B cell (primary cell): ENCODE results near the gene PRTFDC1. TPM values are rescaled to one million over a fixed set of nuclear protein-coding genes. Genes with fewer than 3 reads are reported as not detected.

ENCODE experiments used
- ATAC-seq: fragments of 200-7000 bp; cut with Tn5 transposase; one replicate; pipeline ENCODE4 v1.10.0; 2021; ENCODE audit warnings: low read depth, mild to moderate bottlenecking, moderate number of reproducible peaks, moderate library complexity
- CTCF ChIA-PET: fragments of 350-600 bp; sonication (Branson Sonifier 250); formaldehyde crosslinking; loops from one replicate; lab custom pipeline; 2021; ENCODE audit warnings: antibody characterized with exemption, inconsistent platforms; lab: Charles Lee
- POLR2A ChIA-PET: fragments of 350-600 bp; sonication (Branson Sonifier 250); formaldehyde crosslinking; loops from one replicate; lab custom pipeline; 2021; ENCODE audit warnings: antibody characterized with exemption; lab: Charles Lee
- DNase-seq: peaks from one replicate; pipeline ENCODE4 v3.0.0; 2013
- H2AFZ ChIP-seq: 2 replicates; pipeline ENCODE4 v1.6.1; 2012; ENCODE audit warnings: mild to moderate bottlenecking, low read depth, low read length; ENCODE audit not compliant: insufficient read depth, poor library complexity, severe bottlenecking
- H3K27ac ChIP-seq, 2 donors: 1 replicate in 1 of 2; 2 replicates in 1 of 2; pipeline ENCODE4 v1.5.1; 2012 to 2013; ENCODE audit warnings: low read length in 2 of 2, mild to moderate bottlenecking in 2 of 2, moderate library complexity in 1 of 2
- H3K27me3 ChIP-seq, 4 experiments: fragments of 200-600 bp in 1 of 4; sonication (generic) in 1 of 4; replicated peaks in 1 of 4; 1 replicate in 2 of 4; 2 replicates in 2 of 4; pipeline versions ENCODE4 v1.6.1 to v1.7.0; 2013 to 2016; ENCODE audit warnings: low read length in 3 of 4, mild to moderate bottlenecking in 2 of 4, mixed read lengths in 1 of 4, moderate library complexity in 1 of 4; ENCODE audit not compliant: insufficient read depth in 4 of 4, control insufficient read depth in 3 of 4; ENCODE audit errors: control extremely low read depth in 1 of 4
- H3K36me3 ChIP-seq, 2 experiments: replicated peaks in 1 of 2; 1 replicate in 1 of 2; 2 replicates in 1 of 2; pipeline versions ENCODE4 v1.6.1 to v1.7.1; 2013; ENCODE audit warnings: low read length in 1 of 2; ENCODE audit not compliant: insufficient read depth in 2 of 2, control insufficient read depth in 1 of 2; ENCODE audit errors: control extremely low read depth in 1 of 2, extremely low read depth in 1 of 2
- H3K4me1 ChIP-seq, 2 donors: fragments of 200-600 bp in 1 of 2; sonication (generic) in 1 of 2; 1 replicate in 1 of 2; 2 replicates in 1 of 2; pipeline versions ENCODE4 v1.5.1 to v1.6.1; 2013 to 2017; ENCODE audit warnings: low read length in 2 of 2; ENCODE audit not compliant: control insufficient read depth in 2 of 2, insufficient read depth in 2 of 2
- H3K4me2 ChIP-seq: replicated peaks from 2 replicates; pipeline ENCODE3; 2012; ENCODE audit warnings: mild to moderate bottlenecking, low read depth, low read length; ENCODE audit not compliant: poor library complexity, severe bottlenecking
- H3K4me3 ChIP-seq, 5 experiments: fragments of 200-600 bp in 1 of 5; sonication (generic) in 1 of 5; 1 replicate in 3 of 5; 2 replicates in 2 of 5; pipeline versions ENCODE4 v1.5.1 to v1.7.0; 2011 to 2016; ENCODE audit warnings: low read length in 4 of 5, mild to moderate bottlenecking in 4 of 5, low read depth in 2 of 5, control low read depth in 1 of 5, moderate library complexity in 1 of 5; ENCODE audit not compliant: insufficient read depth in 1 of 5; ENCODE audit errors: control extremely low read depth in 1 of 5, extremely low read depth in 1 of 5
- H3K79me2 ChIP-seq: fragments of 200-600 bp; sonication (generic); one replicate; pipeline ENCODE4 v1.6.0; 2016; ENCODE audit warnings: low read length; ENCODE audit not compliant: control insufficient read depth, insufficient read depth
- H3K9ac ChIP-seq: fragments of 200-600 bp; sonication (generic); 2 replicates; pipeline ENCODE4 v1.6.1; 2017; ENCODE audit warnings: mild to moderate bottlenecking, low read length, moderate library complexity
- H3K9me3 ChIP-seq, 3 donors: one replicate each; pipeline versions ENCODE4 v1.6.1 to v1.7.1; 2013; ENCODE audit warnings: low read length in 2 of 3; ENCODE audit not compliant: control insufficient read depth in 2 of 3, insufficient read depth in 1 of 3; ENCODE audit errors: control extremely low read depth in 1 of 3
- H4K20me1 ChIP-seq: 2 replicates; pipeline ENCODE4 v1.6.0; 2012; ENCODE audit warnings: mild to moderate bottlenecking, low read length; ENCODE audit not compliant: insufficient read depth, control insufficient read depth, poor library complexity, severe bottlenecking
- H3K27ac Mint-ChIP-seq: one replicate; pipeline ENCODE4 v1.8.0; 2021; ENCODE audit warnings: mixed read lengths
- H3K27me3 Mint-ChIP-seq: one replicate; pipeline ENCODE4 v1.8.0; 2021; ENCODE audit warnings: mixed read lengths
- H3K4me1 Mint-ChIP-seq: one replicate; pipeline ENCODE4 v1.8.0; 2021; ENCODE audit warnings: mixed read lengths
- H3K4me3 Mint-ChIP-seq: one replicate; pipeline ENCODE4 v1.8.0; 2021; ENCODE audit warnings: mixed read lengths
- H3K9me3 Mint-ChIP-seq: one replicate; pipeline ENCODE4 v1.8.0; 2022; ENCODE audit warnings: mixed read lengths; ENCODE audit not compliant: insufficient read depth
- EZH2 ChIP-seq: IDR thresholded peaks from 2 replicates; pipeline ENCODE4 v1.6.1; 2012; ENCODE audit warnings: borderline replicate concordance, low read depth, mild to moderate bottlenecking, moderate library complexity, low read length; ENCODE audit not compliant: insufficient read depth, poor library complexity, severe bottlenecking
- WGBS: methylation state at CpG from one replicate; pipeline ENCODE4 v1.1.5; 2013; ENCODE audit warnings: missing lambda C conversion rate; ENCODE audit not compliant: insufficient coverage; 5-methylcytosine and 5-hydroxymethylcytosine counted together
- intact Hi-C: fragments of 100-400 bp; cut with micrococcal nuclease; formaldehyde crosslinking; loops from one replicate; pipeline ENCODE4 v1.10.0; 2022
- polyA plus RNA-seq: library from polyadenylated mRNA; depleted of rRNA; stranded (reverse); fragments of >200 nt; gene quantifications from 2 replicates; pipeline ENCODE4 v1.2.3, GENCODE V29; 2012
- total RNA-seq, 2 donors: library from RNA; stranded (reverse); fragments of 120-200 nt in 1 of 2; gene quantifications; 1 replicate in 1 of 2; 2 replicates in 1 of 2; pipeline versions ENCODE4 v1.2.3 to v1.2.4, GENCODE V29; 2013 to 2022
- TF ChIP-seq, protein P1 (sequence below): fragments of 200-600 bp; IDR thresholded peaks from one replicate; pipeline ENCODE4 v1.8.0; 2022; ENCODE audit warnings: antibody characterized with exemption, mild to moderate bottlenecking

The PRTFDC1 gene
- total and polyA plus RNA-seq, 2 donors (not counting 1 experiment from before 2014, with no cell fraction given): 0.63 TPM; not detected in 1

DNA sequence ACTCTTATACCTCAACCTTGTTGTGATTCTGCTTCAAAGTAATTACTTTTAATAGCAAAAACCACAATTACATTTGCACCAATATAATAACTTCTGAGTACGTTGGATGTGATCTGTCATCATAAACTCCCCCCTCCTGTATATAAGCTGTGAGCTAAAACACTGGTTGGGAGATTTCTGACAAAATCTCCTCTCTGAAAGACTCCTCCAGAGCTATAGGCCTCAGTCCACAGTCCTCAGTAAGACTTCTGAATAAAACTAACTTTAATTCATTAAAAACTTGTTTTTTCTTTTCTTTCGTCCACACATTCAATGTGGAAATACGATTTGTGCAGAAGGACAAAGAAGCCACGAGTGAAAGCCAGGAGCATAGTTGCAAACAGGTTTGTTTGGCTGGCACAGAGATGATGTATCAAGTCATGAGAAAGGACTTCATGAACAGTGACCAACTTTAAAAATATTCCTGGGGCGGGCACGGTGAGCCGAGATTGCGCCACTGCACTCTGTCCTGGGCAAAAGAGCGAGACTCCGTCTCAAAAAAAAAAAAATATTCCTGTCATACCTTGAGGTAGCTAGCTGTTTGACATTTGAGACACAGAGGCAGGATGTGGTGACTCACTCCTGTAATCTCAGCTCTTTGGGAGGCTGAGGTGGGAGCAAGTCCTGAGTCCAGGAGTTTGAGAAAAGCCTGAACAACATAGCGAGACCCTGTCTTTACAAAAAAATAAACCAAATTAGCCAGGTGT is 137.7 kb downstream of the PRTFDC1 start:
- no peak overlapping the region for H3K9ac ChIP-seq
- no peak overlapping the region for H3K27ac ChIP-seq
- intact Hi-C loops: no loop called here
- WGBS: 95% methylated on average over 8 of the region's 11 CpGs
- no peak overlapping the region for H3K4me3 ChIP-seq
- no peak overlapping the region for H3K27ac Mint-ChIP-seq
- ChIA-PET POLR2A (interaction anchor here (0.7 kb wide), 1 partner anchor 17 kb away, joined by 3 read pairs; no protein-coding TSS in a partner anchor), CTCF (no interaction called here)
- peaks cover 0 to 3% (median 0%) of the 10 kb centered on the region in 3 donors for H3K9me3 ChIP-seq
- DNase-seq (no peak), ATAC-seq (no peak)
- no peaks in the 10 kb centered on the region for H3K27me3 Mint-ChIP-seq
- H3K4me3 Mint-ChIP-seq: no peak overlapping the region
- no peaks in the 10 kb centered on the region for H3K4me1 Mint-ChIP-seq
- no peaks in the 10 kb centered on the region for H3K36me3 ChIP-seq
- H4K20me1 ChIP-seq: no peaks in the 10 kb centered on the region
- H3K9me3 Mint-ChIP-seq: no peaks in the 10 kb centered on the region
- no peak overlapping the region for H2AFZ ChIP-seq
- TF ChIP-seq EZH2: no peak
- TF ChIP-seq, protein P1, sequence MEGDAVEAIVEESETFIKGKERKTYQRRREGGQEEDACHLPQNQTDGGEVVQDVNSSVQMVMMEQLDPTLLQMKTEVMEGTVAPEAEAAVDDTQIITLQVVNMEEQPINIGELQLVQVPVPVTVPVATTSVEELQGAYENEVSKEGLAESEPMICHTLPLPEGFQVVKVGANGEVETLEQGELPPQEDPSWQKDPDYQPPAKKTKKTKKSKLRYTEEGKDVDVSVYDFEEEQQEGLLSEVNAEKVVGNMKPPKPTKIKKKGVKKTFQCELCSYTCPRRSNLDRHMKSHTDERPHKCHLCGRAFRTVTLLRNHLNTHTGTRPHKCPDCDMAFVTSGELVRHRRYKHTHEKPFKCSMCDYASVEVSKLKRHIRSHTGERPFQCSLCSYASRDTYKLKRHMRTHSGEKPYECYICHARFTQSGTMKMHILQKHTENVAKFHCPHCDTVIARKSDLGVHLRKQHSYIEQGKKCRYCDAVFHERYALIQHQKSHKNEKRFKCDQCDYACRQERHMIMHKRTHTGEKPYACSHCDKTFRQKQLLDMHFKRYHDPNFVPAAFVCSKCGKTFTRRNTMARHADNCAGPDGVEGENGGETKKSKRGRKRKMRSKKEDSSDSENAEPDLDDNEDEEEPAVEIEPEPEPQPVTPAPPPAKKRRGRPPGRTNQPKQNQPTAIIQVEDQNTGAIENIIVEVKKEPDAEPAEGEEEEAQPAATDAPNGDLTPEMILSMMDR: no peak
- no peak overlapping the region for H3K4me2 ChIP-seq
- no peaks in the 10 kb centered on the region for H3K27me3 ChIP-seq
- H3K79me2 ChIP-seq: no peaks in the 10 kb centered on the region
- no peaks in the 10 kb centered on the region for H3K4me1 ChIP-seq

DNA sequence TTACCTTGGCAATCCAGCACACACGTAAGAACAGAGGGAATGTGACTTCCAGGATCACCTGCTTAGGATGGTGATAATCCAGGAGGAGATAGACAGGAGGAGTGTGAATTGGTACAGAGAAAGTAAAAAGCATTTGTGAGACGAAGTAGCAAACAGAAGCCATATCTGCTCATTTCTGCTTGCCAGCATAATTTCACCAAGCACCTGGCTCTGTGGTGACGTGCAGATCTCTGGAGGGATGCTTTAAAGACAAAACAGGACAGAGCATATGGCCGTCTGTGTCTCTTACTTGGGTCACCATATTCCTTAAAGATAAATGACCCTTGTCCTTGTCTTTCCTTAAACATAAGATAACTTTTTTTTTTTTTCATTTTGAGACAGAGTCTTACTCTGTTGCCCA is 138.6 kb downstream of the PRTFDC1 start:
- H3K27me3 Mint-ChIP-seq: no peaks in the 10 kb centered on the region
- CTCF ChIA-PET: no interaction called here
- Histone ChIP-seq H3K4me1 (no peaks in the 10 kb centered on the region), H2AFZ (no peak overlapping the region), H3K9ac (no peak overlapping the region), H3K9me3 (peaks cover 0 to 3% (median 0%) of the 10 kb centered on the region in 3 donors), H4K20me1 (no peaks in the 10 kb centered on the region), H3K4me3 (no peak overlapping the region), H3K27ac (no peak overlapping the region), H3K27me3 (no peaks in the 10 kb centered on the region), H3K36me3 (no peaks in the 10 kb centered on the region), H3K79me2 (no peaks in the 10 kb centered on the region), H3K4me2 (no peak overlapping the region)
- no peaks in the 10 kb centered on the region for H3K9me3 Mint-ChIP-seq
- no peak for TF ChIP-seq EZH2
- TF ChIP-seq, protein P1: no peak
- DNase-seq: no peak
- H3K4me1 Mint-ChIP-seq: no peaks in the 10 kb centered on the region
- no peak overlapping the region for H3K4me3 Mint-ChIP-seq
- H3K27ac Mint-ChIP-seq: no peak overlapping the region
- POLR2A ChIA-PET: interaction anchor here (0.7 kb wide), 1 partner anchor 16 kb away, joined by 3 read pairs; no protein-coding TSS in a partner anchor
- 87% methylated on average over 2 of the region's 4 CpGs for WGBS
- intact Hi-C loops: no loop called here
- ATAC-seq: no peak
